H1 (cell line): ENCODE results near the gene PRKCH. TPM values are rescaled to one million over a fixed set of nuclear protein-coding genes. Genes with fewer than 3 reads are reported as not detected.
"Not testable (repeated sequence)": the region's sequence is repeated elsewhere in the genome, so short reads cannot be mapped to it uniquely, and the experiment has no call there.

Experiments
- CTCF ChIA-PET: fragments of 300-600 bp; sonication (Branson Sonifier 250); formaldehyde crosslinking; loops from one replicate; lab custom pipeline; 2021; ENCODE audit not compliant: partially characterized antibody; lab: Charles Lee
- POLR2A ChIA-PET: fragments of 300-600 bp; sonication (Branson Sonifier 250); formaldehyde crosslinking; loops from one replicate; lab custom pipeline; 2021; ENCODE audit warnings: inconsistent platforms; ENCODE audit not compliant: partially characterized antibody; lab: Charles Lee
- DNase-seq, 2 experiments: peaks; one replicate each; pipeline versions ENCODE4 v3.0.0 to v3.0.0-alpha.2; 2010 to 2022; ENCODE audit warnings: low spot score in 2 of 2, low read depth in 1 of 2, mixed read lengths in 1 of 2
- FAIRE-seq: peaks from 2 replicates; lab custom pipeline; 2011; peaks lifted over from hg19 to GRCh38; lab: Jason Lieb, UNC
- H2AFZ ChIP-seq: 2 replicates; pipeline ENCODE4 v1.8.1; 2012; ENCODE audit warnings: low read length, inconsistent platforms
- H2AK5ac ChIP-seq: 2 replicates; pipeline ENCODE4 v1.6.1; 2013; ENCODE audit warnings: low read depth, low read length
- H2BK120ac ChIP-seq: replicated peaks from 2 replicates; pipeline ENCODE3; 2013; ENCODE audit warnings: low read depth, low read length, inconsistent platforms
- H2BK12ac ChIP-seq: 2 replicates; pipeline ENCODE4 v1.6.1; 2013; ENCODE audit warnings: low read depth, low read length
- H2BK15ac ChIP-seq: 2 replicates; pipeline ENCODE4 v1.6.1; 2013; ENCODE audit warnings: low read length
- H2BK20ac ChIP-seq: 2 replicates; pipeline ENCODE4 v1.6.1; 2013; ENCODE audit warnings: low read length
- H2BK5ac ChIP-seq: 2 replicates; pipeline ENCODE4 v1.6.1; 2013; ENCODE audit warnings: low read depth, low read length
- H3K14ac ChIP-seq: 2 replicates; pipeline ENCODE4 v1.6.1; 2013; ENCODE audit warnings: inconsistent platforms; ENCODE audit not compliant: insufficient read length
- H3K18ac ChIP-seq: 2 replicates; pipeline ENCODE4 v1.6.1; 2013; ENCODE audit warnings: low read length; ENCODE audit errors: extremely low read depth
- H3K23ac ChIP-seq: 2 replicates; pipeline ENCODE4 v1.6.1; 2013; ENCODE audit warnings: inconsistent platforms; ENCODE audit not compliant: insufficient read length
- H3K23me2 ChIP-seq: 2 replicates; pipeline ENCODE4 v1.6.1; 2013; ENCODE audit warnings: low read depth, low read length
- H3K27ac ChIP-seq: 2 replicates; pipeline ENCODE4 v1.6.1; 2011; ENCODE audit warnings: low read depth, low read length, inconsistent platforms
- H3K27me3 ChIP-seq, 4 experiments: replicated peaks in 1 of 4; 1 replicate in 1 of 4; 2 replicates in 3 of 4; pipeline versions ENCODE4 v1.6.1 to v1.8.1; 2011 to 2013; ENCODE audit warnings: low read length in 3 of 4, mild to moderate bottlenecking in 3 of 4, inconsistent platforms in 2 of 4, mixed read lengths in 2 of 4, moderate library complexity in 1 of 4; ENCODE audit not compliant: control insufficient read depth in 3 of 4, insufficient read depth in 3 of 4; ENCODE audit errors: extremely low read depth in 1 of 4
- H3K36me3 ChIP-seq, 4 experiments: 2 replicates each; pipeline versions ENCODE4 v1.6.1 to v1.8.1; 2011 to 2013; ENCODE audit warnings: mild to moderate bottlenecking in 4 of 4, low read length in 3 of 4, moderate library complexity in 2 of 4, control low read depth in 1 of 4, inconsistent platforms in 1 of 4; ENCODE audit not compliant: insufficient read depth in 4 of 4, control insufficient read depth in 2 of 4
- H3K4ac ChIP-seq: replicated peaks from 2 replicates; pipeline ENCODE3; 2013; ENCODE audit warnings: low read length, low read depth, mixed read lengths, inconsistent platforms; ENCODE audit not compliant: insufficient read length
- H3K4me1 ChIP-seq, 4 experiments: replicated peaks in 1 of 4; 1 replicate in 1 of 4; 2 replicates in 3 of 4; pipeline versions ENCODE4 v1.6.1 to v1.8.1; 2011 to 2013; ENCODE audit warnings: low read length in 3 of 4, inconsistent platforms in 2 of 4, mixed read lengths in 1 of 4; ENCODE audit not compliant: insufficient read depth in 4 of 4, control insufficient read depth in 3 of 4
- H3K4me2 ChIP-seq, 2 experiments: 2 replicates each; pipeline versions ENCODE4 v1.6.1 to v1.8.1; 2011 to 2013; ENCODE audit warnings: low read depth in 2 of 2, low read length in 2 of 2, control low read depth in 1 of 2, inconsistent platforms in 1 of 2, mild to moderate bottlenecking in 1 of 2; ENCODE audit not compliant: insufficient read depth in 1 of 2
- H3K4me3 ChIP-seq, 4 experiments: fragments of 200-600, 300-600 bp in 1 of 4; sonication (generic), shearing (Covaris generic), sonication (Bioruptor Twin) in 1 of 4; 2 replicates each; pipeline versions ENCODE4 v1.5.1 to v1.8.1; 2011 to 2016; ENCODE audit warnings: low read length in 4 of 4, low read depth in 3 of 4, control low read depth in 2 of 4, inconsistent platforms in 2 of 4, mild to moderate bottlenecking in 2 of 4, mixed read lengths in 1 of 4, moderate library complexity in 1 of 4; ENCODE audit not compliant: insufficient read depth in 2 of 4; ENCODE audit errors: extremely low read depth in 1 of 4
- H3K56ac ChIP-seq: replicated peaks from 2 replicates; pipeline ENCODE3; 2013; ENCODE audit warnings: low read depth, mild to moderate bottlenecking, mixed read lengths, low read length, inconsistent platforms; ENCODE audit not compliant: insufficient read length
- H3K79me1 ChIP-seq: 2 replicates; pipeline ENCODE4 v1.6.1; 2013; ENCODE audit warnings: low read depth, low read length, control low read depth
- H3K79me2 ChIP-seq, 2 experiments: 2 replicates each; pipeline versions ENCODE4 v1.6.1 to v1.8.1; 2012 to 2013; ENCODE audit warnings: low read length in 2 of 2, mild to moderate bottlenecking in 2 of 2, inconsistent platforms in 1 of 2; ENCODE audit not compliant: insufficient read depth in 2 of 2, control insufficient read depth in 1 of 2
- H3K9ac ChIP-seq, 4 experiments: replicated peaks in 1 of 4; 1 replicate in 1 of 4; 2 replicates in 3 of 4; pipeline versions ENCODE4 v1.6.1 to v1.8.1; 2011 to 2013; ENCODE audit warnings: low read depth in 3 of 4, low read length in 3 of 4, control low read depth in 2 of 4, mild to moderate bottlenecking in 2 of 4, moderate library complexity in 2 of 4, inconsistent platforms in 1 of 4; ENCODE audit errors: extremely low read depth in 1 of 4
- H3K9me3 ChIP-seq, 2 experiments: 2 replicates each; pipeline versions ENCODE4 v1.6.1 to v1.8.1; 2012 to 2013; ENCODE audit warnings: mild to moderate bottlenecking in 2 of 2, moderate library complexity in 2 of 2, control low read depth in 1 of 2, inconsistent platforms in 1 of 2, low read depth in 1 of 2, low read length in 1 of 2, mixed read lengths in 1 of 2; ENCODE audit not compliant: insufficient read depth in 2 of 2
- H4K20me1 ChIP-seq, 2 experiments: replicated peaks in 1 of 2; 2 replicates each; pipeline versions ENCODE3 to v1.8.1; 2011 to 2013; ENCODE audit warnings: inconsistent platforms in 2 of 2, low read length in 2 of 2, mild to moderate bottlenecking in 1 of 2; ENCODE audit not compliant: insufficient read depth in 2 of 2, control insufficient read depth in 1 of 2
- H4K5ac ChIP-seq: 2 replicates; pipeline ENCODE4 v1.6.1; 2013; ENCODE audit warnings: low read length, low read depth, mixed read lengths, inconsistent platforms; ENCODE audit not compliant: insufficient read length
- H4K8ac ChIP-seq: 2 replicates; pipeline ENCODE4 v1.8.0; 2013; ENCODE audit warnings: mild to moderate bottlenecking, moderate library complexity, low read length, inconsistent platforms; ENCODE audit not compliant: insufficient read depth; ENCODE audit errors: extremely low read depth
- H4K91ac ChIP-seq: replicated peaks from 2 replicates; pipeline ENCODE3; 2013; ENCODE audit warnings: low read length, mixed read lengths, inconsistent platforms; ENCODE audit not compliant: insufficient read length
- WGBS, 2 experiments: shearing (Covaris generic) in 1 of 2; methylation state at CpG; one replicate each; pipeline versions ENCODE4 v1.1.6 to v1.1.7; 2013 to 2015; ENCODE audit warnings: low lambda C conversion rate in 2 of 2, mixed read lengths in 2 of 2, inconsistent platforms in 1 of 2, low coverage in 1 of 2, missing lambda C conversion rate in 1 of 2; ENCODE audit not compliant: insufficient replicate concordance in 2 of 2, insufficient coverage in 1 of 2, insufficient read length in 1 of 2; ENCODE audit errors: extremely low coverage in 1 of 2, missing lambda C conversion rate in 1 of 2; 5-methylcytosine and 5-hydroxymethylcytosine counted together
- polyA plus RNA-seq, 7 experiments: library from polyadenylated mRNA; depleted of rRNA in 3 of 7; stranded (reverse) in 5 of 7; unstranded in 2 of 7; fragments of >200 nt in 5 of 7; fragments of 200-250 nt in 2 of 7; gene quantifications; 1 replicate in 5 of 7; 2 replicates in 1 of 7; 4 replicates in 1 of 7; pipeline versions ENCODE4 v1.2.1 to v1.2.3, GENCODE V29; 2011 to 2013; ENCODE audit warnings: missing spikeins in 2 of 7, mixed read lengths in 2 of 7
- total RNA-seq: library from RNA; stranded (reverse); fragmentation: NEBNext Ultra II Directional; extraction: Animal tissue kit (Norgen Biotek cat#: 25700); gene quantifications from 2 replicates; pipeline ENCODE4 v1.2.1, GENCODE V29; 2021

The PRKCH gene
- total and polyA plus RNA-seq, 2 of the 8 experiments (the other 6 are each of a cell fraction or from before 2014, with no cell fraction given), result 6.4 to 7.0 TPM

GRCh38 chr14:61415934-61416333 is 94.6 kb downstream of the PRKCH start:
- CTCF ChIA-PET, H3K27me3 ChIP-seq, H2AFZ ChIP-seq, FAIRE-seq, H3K9ac ChIP-seq, H3K4me2 ChIP-seq, H2BK20ac ChIP-seq, H3K4ac ChIP-seq, H3K14ac ChIP-seq, H3K4me3 ChIP-seq, H4K91ac ChIP-seq, H3K18ac ChIP-seq, H3K23me2 ChIP-seq, DNase-seq, H4K20me1 ChIP-seq, H3K79me1 ChIP-seq, H2BK120ac ChIP-seq, H3K56ac ChIP-seq, H2BK5ac ChIP-seq, H2AK5ac ChIP-seq, H4K5ac ChIP-seq, H3K36me3 ChIP-seq, H3K27ac ChIP-seq, H3K23ac ChIP-seq, H3K4me1 ChIP-seq, H3K9me3 ChIP-seq, H2BK12ac ChIP-seq, H4K8ac ChIP-seq, H3K79me2 ChIP-seq, H2BK15ac ChIP-seq: not testable (repeated sequence)
- POLR2A ChIA-PET, result interaction anchor here (1.7 kb wide), 1 partner anchor 10 kb away, joined by 4 read pairs; no protein-coding TSS in a partner anchor
- 100% methylated on average over 2 of the region's 4 CpGs; no CpG with 5 or more reads in 1 of the 2 experiments for WGBS, 2 experiments
